Panc1 (cell line): ENCODE results near the gene LRP1B. TPM values are rescaled to one million over a fixed set of nuclear protein-coding genes. Genes with fewer than 3 reads are reported as not detected.

Source experiments
- ATAC-seq: fragments of 200-7000 bp; cut with Tn5 transposase; 2 replicates; pipeline ENCODE4 v1.9.1; 2020; ENCODE audit warnings: mild to moderate bottlenecking, moderate library complexity
- BruUV-seq: library from RNA; stranded (reverse); fragments of 400-500 nt; replicated peaks from 2 replicates; lab custom pipeline; 2021; lab: Mats Ljungman, UMichigan
- CTCF ChIA-PET: fragments of 300-600 bp; sonication (Branson Sonifier 250); formaldehyde crosslinking; loops from one replicate; lab custom pipeline; 2022; ENCODE audit warnings: antibody characterized with exemption; lab: Charles Lee
- POLR2A ChIA-PET: fragments of 300-600 bp; sonication (Branson Sonifier 250); formaldehyde crosslinking; loops from one replicate; lab custom pipeline; 2022; ENCODE audit warnings: antibody characterized with exemption; lab: Charles Lee
- DNase-seq: peaks from one replicate; pipeline ENCODE4 v3.0.0-alpha.2; 2010; ENCODE audit warnings: low read depth, low spot score
- H3K27ac ChIP-seq: 2 replicates; pipeline ENCODE4 v1.5.1; 2011; ENCODE audit warnings: mild to moderate bottlenecking, low read length, inconsistent platforms
- H3K27me3 ChIP-seq: fragments of 200-500 bp; sonication (Bioruptor generic); 2 replicates; pipeline ENCODE4 v1.6.0; 2014; ENCODE audit warnings: low read length, inconsistent platforms; ENCODE audit not compliant: control insufficient read depth, insufficient read depth
- H3K36me3 ChIP-seq: fragments of 200-500 bp; sonication (Bioruptor generic); 2 replicates; pipeline ENCODE4 v1.5.1; 2014; ENCODE audit warnings: inconsistent platforms, mild to moderate bottlenecking, low read length, moderate library complexity; ENCODE audit not compliant: control insufficient read depth, insufficient read depth
- H3K4me1 ChIP-seq: 2 replicates; pipeline ENCODE4 v1.5.1; 2011; ENCODE audit warnings: inconsistent platforms, mild to moderate bottlenecking, low read length, moderate library complexity; ENCODE audit not compliant: control insufficient read depth, insufficient read depth
- H3K4me3 ChIP-seq, 2 experiments: 2 replicates each; pipeline ENCODE4 v1.5.1; 2011 to 2012; ENCODE audit warnings: low read depth in 2 of 2, low read length in 2 of 2, mild to moderate bottlenecking in 2 of 2, inconsistent platforms in 1 of 2, moderate library complexity in 1 of 2
- H3K9me3 ChIP-seq: fragments of 200-500 bp; sonication (Bioruptor generic); 2 replicates; pipeline ENCODE4 v1.5.1; 2014; ENCODE audit warnings: low read depth, mild to moderate bottlenecking, inconsistent platforms, low read length, moderate library complexity; ENCODE audit not compliant: control insufficient read depth, insufficient read depth
- CTCF ChIP-seq: fragments of 450-650 bp; IDR thresholded peaks from 2 replicates; pipeline ENCODE4 v1.5.1; 2017; ENCODE audit warnings: mild to moderate bottlenecking
- POLR2AphosphoS5 ChIP-seq: IDR thresholded peaks from 2 replicates; pipeline ENCODE4 v1.6.1; 2012; ENCODE audit warnings: mild to moderate bottlenecking, low read depth, low read length, moderate library complexity
- REST ChIP-seq, 2 experiments: IDR thresholded peaks; 2 replicates each; pipeline ENCODE4 v1.6.1; 2011 to 2012; ENCODE audit warnings: low read depth in 2 of 2, control low read depth in 1 of 2, low read length in 1 of 2, mild to moderate bottlenecking in 1 of 2, moderate library complexity in 1 of 2; ENCODE audit not compliant: insufficient read depth in 1 of 2
- SIN3A ChIP-seq: IDR thresholded peaks from 2 replicates; pipeline ENCODE4 v1.6.1; 2012; ENCODE audit warnings: low read depth, mild to moderate bottlenecking, low read length, moderate library complexity, borderline replicate concordance; ENCODE audit not compliant: insufficient read depth
- TCF7L2 ChIP-seq: IDR thresholded peaks from 2 replicates; pipeline ENCODE4 v1.6.1; 2011; ENCODE audit warnings: mild to moderate bottlenecking, low read depth, low read length, inconsistent platforms
- in situ Hi-C: cut with HindIII; loops from 2 replicates; pipeline ENCODE4 v1.10.0; 2016; ENCODE audit warnings: low sequenced_read_pairs, low pct_unique_long_range_greater_than_20kb
- intact Hi-C: fragments of 100-400 bp; cut with micrococcal nuclease; formaldehyde crosslinking; loops from one replicate; pipeline ENCODE4 v1.10.0; 2022; ENCODE audit not compliant: unreplicated experiment
- total RNA-seq: library from RNA; stranded (reverse); gene quantifications from one replicate; pipeline ENCODE4 v1.2.1, GENCODE V29; 2021; ENCODE audit not compliant: unreplicated experiment

Gene LRP1B
- total RNA-seq, 1 experiment from 2014 or later: 0.54 TPM

GRCh38 chr2:140604096-140604495 is 1526.7 kb downstream of the LRP1B start:
- H3K36me3 ChIP-seq: no peaks in the 10 kb centered on the region

GRCh38 chr2:140603416-140603815 is 1527.4 kb downstream of the LRP1B start:
- ATAC-seq (no peak), DNase-seq (no peak)
- H3K27ac ChIP-seq: no peak overlapping the region
- H3K4me3 ChIP-seq: no peak overlapping the region
- in situ Hi-C loops (no loop called here), intact Hi-C loops (no loop called here)
- ChIA-PET POLR2A (no interaction called here), CTCF (no interaction called here)
- no peaks in the 10 kb centered on the region for H3K9me3 ChIP-seq
- no peaks in the 10 kb centered on the region for H3K27me3 ChIP-seq
- no TSS peak for BruUV-seq
- H3K36me3 ChIP-seq: no peaks in the 10 kb centered on the region
- no peak for TF ChIP-seq REST (IDR thresholded peaks at IDR 0.05; ENCODE audit: insufficient read depth in 1 of 2, low read depth in 2 of 2, low read length in 1 of 2)
- no peak for TF ChIP-seq CTCF
- no peak for TF ChIP-seq POLR2AphosphoS5
- TF ChIP-seq TCF7L2: no peak
- TF ChIP-seq SIN3A: no peak
- no peaks in the 10 kb centered on the region for H3K4me1 ChIP-seq

More at GRCh38 chr2:140604096-140604495, 1526.7 kb downstream of the LRP1B start:
- Histone ChIP-seq H3K4me3 (no peak overlapping the region), H3K4me1 (no peaks in the 10 kb centered on the region), H3K9me3 (no peaks in the 10 kb centered on the region), H3K27me3 (no peaks in the 10 kb centered on the region), H3K27ac (no peak overlapping the region)
- TF ChIP-seq SIN3A (no peak), CTCF (no peak), TCF7L2 (no peak)
- ChIA-PET CTCF (no interaction called here), POLR2A (interaction anchor here (0.6 kb wide), 1 partner anchor 41 kb away, joined by 3 read pairs; no protein-coding TSS in a partner anchor)
- BruUV-seq: no TSS peak
- ATAC-seq (no peak), DNase-seq (no peak)
- intact Hi-C loops (no loop called here), in situ Hi-C loops (no loop called here)
